Keratinocyte (primary cell): ENCODE measurements around the gene IQCE. TPM values are rescaled to one million over a fixed set of nuclear protein-coding genes. Genes with fewer than 3 reads are reported as not detected.

Experiments used
- DNase-seq: peaks from one replicate; pipeline ENCODE4 v3.0.0-alpha.2; 2011; ENCODE audit warnings: low read depth, missing footprints, low spot score
- FAIRE-seq: peaks from 2 replicates; lab custom pipeline; 2011; peaks lifted over from hg19 to GRCh38; lab: Jason Lieb, UNC
- H2AFZ ChIP-seq: 2 replicates; pipeline ENCODE4 v1.6.0; 2012; ENCODE audit warnings: low read length, control low read depth, inconsistent platforms; ENCODE audit not compliant: control insufficient read depth
- H3K27ac ChIP-seq: 2 replicates; pipeline ENCODE4 v1.5.1; 2011; ENCODE audit warnings: low read length; ENCODE audit not compliant: control insufficient read depth, insufficient read depth
- H3K27me3 ChIP-seq: 3 replicates; pipeline ENCODE4 v1.6.0; 2011; ENCODE audit warnings: low read length; ENCODE audit not compliant: control insufficient read depth, insufficient read depth; ENCODE audit errors: extremely low read depth
- H3K36me3 ChIP-seq, 2 experiments: 2 replicates in 1 of 2; 3 replicates in 1 of 2; pipeline ENCODE4 v1.5.1; 2011; ENCODE audit warnings: low read length in 2 of 2, mild to moderate bottlenecking in 1 of 2; ENCODE audit not compliant: control insufficient read depth in 2 of 2, insufficient read depth in 2 of 2; ENCODE audit errors: extremely low read depth in 1 of 2
- H3K4me1 ChIP-seq: 3 replicates; pipeline ENCODE4 v1.5.1; 2011; ENCODE audit warnings: low read length; ENCODE audit not compliant: control insufficient read depth, insufficient read depth; ENCODE audit errors: extremely low read depth
- H3K4me2 ChIP-seq: 3 replicates; pipeline ENCODE4 v1.6.0; 2011; ENCODE audit warnings: low read depth, low read length; ENCODE audit not compliant: control insufficient read depth, insufficient read depth; ENCODE audit errors: extremely low read depth
- H3K4me3 ChIP-seq, 3 experiments: fragments of 200-600 bp in 1 of 3; sonication (generic) in 1 of 3; 2 replicates in 2 of 3; 3 replicates in 1 of 3; pipeline ENCODE4 v1.5.1; 2011 to 2016; ENCODE audit warnings: low read length in 3 of 3, mild to moderate bottlenecking in 3 of 3, control low read depth in 2 of 3, inconsistent platforms in 1 of 3, low read depth in 1 of 3, mixed read lengths in 1 of 3, mixed run types in 1 of 3, moderate library complexity in 1 of 3; ENCODE audit not compliant: control insufficient read depth in 2 of 3, insufficient read depth in 2 of 3; ENCODE audit errors: extremely low read depth in 1 of 3
- H3K79me2 ChIP-seq: 2 replicates; pipeline ENCODE4 v1.6.0; 2012; ENCODE audit warnings: low read length; ENCODE audit not compliant: control insufficient read depth, insufficient read depth
- H3K9ac ChIP-seq: 3 replicates; pipeline ENCODE4 v1.6.0; 2011; ENCODE audit warnings: low read length; ENCODE audit not compliant: control insufficient read depth, insufficient read depth; ENCODE audit errors: extremely low read depth
- H3K9me1 ChIP-seq: 3 replicates; pipeline ENCODE4 v1.6.0; 2011; ENCODE audit warnings: low read length; ENCODE audit not compliant: control insufficient read depth, insufficient read depth; ENCODE audit errors: extremely low read depth
- H3K9me3 ChIP-seq: 2 replicates; pipeline ENCODE4 v1.5.1; 2012; ENCODE audit warnings: low read depth, low read length; ENCODE audit not compliant: control insufficient read depth
- H4K20me1 ChIP-seq: 3 replicates; pipeline ENCODE4 v1.6.0; 2011; ENCODE audit warnings: low read length; ENCODE audit not compliant: control insufficient read depth, insufficient read depth; ENCODE audit errors: extremely low read depth
- CTCF ChIP-seq, 3 experiments: IDR thresholded peaks in 1 of 3; conservative IDR thresholded peaks in 1 of 3; optimal IDR thresholded peaks in 1 of 3; 2 replicates in 2 of 3; 3 replicates in 1 of 3; pipeline versions ENCODE3 to v1.5.1; 2011; ENCODE audit warnings: low read length in 3 of 3, mild to moderate bottlenecking in 3 of 3, moderate library complexity in 2 of 3, control low read depth in 1 of 3, inconsistent platforms in 1 of 3; ENCODE audit not compliant: insufficient read depth in 2 of 3; ENCODE audit errors: extremely low read depth in 1 of 3
- EZH2 ChIP-seq: IDR thresholded peaks from one replicate; pipeline ENCODE4 v1.6.1; 2012; ENCODE audit warnings: inconsistent platforms, mild to moderate bottlenecking, low read length, moderate library complexity
- dilution Hi-C: fragments of 300-500 bp; cut with MboI; formaldehyde crosslinking; loops from one replicate; pipeline ENCODE4 v1.7.0; 2020; ENCODE audit warnings: low sequenced_read_pairs; ENCODE audit not compliant: extremely low pct_ligation_motif_present
- polyA plus RNA-seq, 5 experiments: library from polyadenylated mRNA; depleted of rRNA in 3 of 5; stranded (reverse) in 3 of 5; stranded (forward) in 1 of 5; unstranded in 1 of 5; fragments of >200 nt; gene quantifications; 1 replicate in 1 of 5; 2 replicates in 3 of 5; 3 replicates in 1 of 5; pipeline versions ENCODE4 v1.2.1 to v1.2.3, GENCODE V29; 2011 to 2012; ENCODE audit warnings: missing spikeins in 2 of 5, low read depth in 1 of 5, low replicate concordance in 1 of 5

The IQCE gene
- polyA plus RNA-seq, 1 donor (not counting 4 experiments of a cell fraction or from before 2014, with no cell fraction given): 5.2 TPM

- Histone ChIP-seq H3K9ac (no peak overlapping the region), H3K79me2 (no peaks in the 10 kb centered on the region), H3K27me3 (no peaks in the 10 kb centered on the region), H2AFZ (no peak overlapping the region), H3K4me2 (no peak overlapping the region), H3K4me3 (no peak overlapping the region), H3K4me1 (no peaks in the 10 kb centered on the region), H3K36me3 (peaks cover 8 to 20% of the 10 kb centered on the region in 2 experiments), H3K9me3 (no peaks in the 10 kb centered on the region), H3K27ac (no peak overlapping the region), H3K9me1 (no peaks in the 10 kb centered on the region), H4K20me1 (no peaks in the 10 kb centered on the region)
- DNase-seq (no peak), FAIRE-seq (no peak)
- dilution Hi-C loops: no loop called here
- TF ChIP-seq CTCF (optimal IDR thresholded peaks at IDR 0.05 in 1 of 3, IDR thresholded peaks at IDR 0.05 in 1 of 3, conservative IDR thresholded peaks at IDR 0.05 in 1 of 3; ENCODE audit: extremely low read depth in 1 of 3, insufficient read depth in 2 of 3, low read length in 3 of 3): peak in 1 of 3 experiments; percentile 16
- TF ChIP-seq EZH2: no peak
Measured at GRCh38 chr7:2651336-2651735, 92.6 kb downstream of the IQCE start.

GRCh38 chr7:2651847-2652735, 93.3 kb downstream of the IQCE start:
- Histone ChIP-seq H4K20me1 (no peaks in the 10 kb centered on the region), H3K9me3 (no peaks in the 10 kb centered on the region), H3K9me1 (no peaks in the 10 kb centered on the region), H3K9ac (no peak overlapping the region), H3K4me2 (no peak overlapping the region), H2AFZ (no peak overlapping the region), H3K27me3 (no peaks in the 10 kb centered on the region), H3K4me1 (no peaks in the 10 kb centered on the region), H3K4me3 (no peak overlapping the region), H3K79me2 (no peaks in the 10 kb centered on the region), H3K27ac (no peak overlapping the region), H3K36me3 (peaks cover 12 to 26% of the 10 kb centered on the region in 2 experiments)
- dilution Hi-C loops: no loop called here
- DNase-seq: no peak
- FAIRE-seq: no peak
- no peak for TF ChIP-seq EZH2
- TF ChIP-seq CTCF (optimal IDR thresholded peaks at IDR 0.05 in 1 of 3, IDR thresholded peaks at IDR 0.05 in 1 of 3, conservative IDR thresholded peaks at IDR 0.05 in 1 of 3; ENCODE audit: extremely low read depth in 1 of 3, insufficient read depth in 2 of 3, low read length in 3 of 3): no peak
